ENCODE results near the gene MCTP1.

The MCTP1 gene

DNA sequence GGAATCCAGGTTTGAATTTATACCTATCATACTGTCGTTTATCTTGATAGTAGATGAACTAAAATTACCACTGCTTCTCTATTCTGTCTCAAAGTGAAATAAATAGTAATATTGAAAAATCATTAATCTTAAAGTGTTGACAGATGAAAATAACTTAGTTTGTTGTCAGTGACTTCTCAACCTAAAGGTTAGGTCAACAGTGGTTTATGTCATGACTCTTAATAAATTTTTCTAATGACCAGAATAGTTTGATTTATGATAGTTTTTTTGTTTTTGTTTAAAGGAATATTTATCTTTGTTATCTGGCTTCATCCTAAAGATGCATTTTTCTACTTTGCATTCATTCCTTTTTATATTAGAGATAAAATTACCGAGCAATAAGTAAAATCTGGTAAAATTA is 585.3 kb downstream of the MCTP1 start:
- no peak for ATAC-seq
- no peak for TF ChIP-seq GLIS3 (CRISPR knock-in tag; IDR thresholded peaks at IDR 0.05)
- no peak for TF ChIP-seq PPARA (CRISPR knock-in tag; IDR thresholded peaks at IDR 0.05; ENCODE audit: borderline replicate concordance)

DNA sequence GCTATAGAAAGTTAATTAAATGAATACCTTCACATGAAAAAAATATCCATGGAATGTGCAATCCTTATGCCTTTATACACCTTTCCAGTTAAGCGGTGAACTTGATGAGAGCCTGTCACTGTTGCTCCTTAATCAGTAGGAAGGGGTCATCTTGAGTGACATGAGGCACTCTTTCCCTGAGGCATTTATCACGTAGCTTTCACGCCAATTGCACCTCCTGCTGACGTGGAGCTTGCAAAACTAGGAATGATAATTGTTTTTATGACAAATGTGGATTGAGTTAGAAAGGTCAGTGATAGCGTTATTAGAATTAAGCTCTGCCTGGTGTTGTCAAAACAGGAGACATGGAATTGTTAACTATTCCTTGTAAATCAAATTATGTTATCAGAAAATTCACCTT is 586.7 kb downstream of the MCTP1 start:
- ATAC-seq, result no peak

DNA sequence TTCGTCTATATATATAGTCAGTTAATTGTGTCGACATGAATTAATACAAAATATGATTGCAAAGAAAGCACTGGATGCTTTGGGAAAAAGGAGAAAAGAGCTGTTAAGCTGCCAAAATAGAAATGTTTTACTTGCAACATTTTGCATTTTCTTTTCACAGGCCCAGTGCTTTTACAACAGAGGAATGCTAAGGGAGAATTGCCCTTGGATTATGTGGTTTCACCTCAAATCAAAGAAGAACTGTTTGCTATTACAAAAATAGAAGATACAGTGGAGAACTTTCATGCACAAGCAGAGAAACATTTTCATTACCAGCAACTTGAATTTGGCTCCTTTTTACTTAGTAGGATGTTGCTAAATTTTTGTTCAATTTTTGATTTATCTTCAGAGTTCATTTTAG is 590.2 kb downstream of the MCTP1 start:
- ATAC-seq, result no peak

More for the DNA sequence above, 586.7 kb downstream of the MCTP1 start:
- no peak for TF ChIP-seq RARB (CRISPR knock-in tag; IDR thresholded peaks at IDR 0.05)
- no peak for TF ChIP-seq ARNTL (CRISPR knock-in tag; IDR thresholded peaks at IDR 0.05; ENCODE audit: borderline replicate concordance, low read depth)
- TF ChIP-seq, protein P1, sequence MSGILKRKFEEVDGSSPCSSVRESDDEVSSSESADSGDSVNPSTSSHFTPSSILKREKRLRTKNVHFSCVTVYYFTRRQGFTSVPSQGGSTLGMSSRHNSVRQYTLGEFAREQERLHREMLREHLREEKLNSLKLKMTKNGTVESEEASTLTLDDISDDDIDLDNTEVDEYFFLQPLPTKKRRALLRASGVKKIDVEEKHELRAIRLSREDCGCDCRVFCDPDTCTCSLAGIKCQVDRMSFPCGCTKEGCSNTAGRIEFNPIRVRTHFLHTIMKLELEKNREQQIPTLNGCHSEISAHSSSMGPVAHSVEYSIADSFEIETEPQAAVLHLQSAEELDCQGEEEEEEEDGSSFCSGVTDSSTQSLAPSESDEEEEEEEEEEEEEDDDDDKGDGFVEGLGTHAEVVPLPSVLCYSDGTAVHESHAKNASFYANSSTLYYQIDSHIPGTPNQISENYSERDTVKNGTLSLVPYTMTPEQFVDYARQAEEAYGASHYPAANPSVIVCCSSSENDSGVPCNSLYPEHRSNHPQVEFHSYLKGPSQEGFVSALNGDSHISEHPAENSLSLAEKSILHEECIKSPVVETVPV (CRISPR knock-in tag; IDR thresholded peaks at IDR 0.05), result no peak
- TF ChIP-seq ESRRG (CRISPR knock-in tag; IDR thresholded peaks at IDR 0.05), result no peak

More for the DNA sequence above, 590.2 kb downstream of the MCTP1 start:
- TF ChIP-seq, protein P2, sequence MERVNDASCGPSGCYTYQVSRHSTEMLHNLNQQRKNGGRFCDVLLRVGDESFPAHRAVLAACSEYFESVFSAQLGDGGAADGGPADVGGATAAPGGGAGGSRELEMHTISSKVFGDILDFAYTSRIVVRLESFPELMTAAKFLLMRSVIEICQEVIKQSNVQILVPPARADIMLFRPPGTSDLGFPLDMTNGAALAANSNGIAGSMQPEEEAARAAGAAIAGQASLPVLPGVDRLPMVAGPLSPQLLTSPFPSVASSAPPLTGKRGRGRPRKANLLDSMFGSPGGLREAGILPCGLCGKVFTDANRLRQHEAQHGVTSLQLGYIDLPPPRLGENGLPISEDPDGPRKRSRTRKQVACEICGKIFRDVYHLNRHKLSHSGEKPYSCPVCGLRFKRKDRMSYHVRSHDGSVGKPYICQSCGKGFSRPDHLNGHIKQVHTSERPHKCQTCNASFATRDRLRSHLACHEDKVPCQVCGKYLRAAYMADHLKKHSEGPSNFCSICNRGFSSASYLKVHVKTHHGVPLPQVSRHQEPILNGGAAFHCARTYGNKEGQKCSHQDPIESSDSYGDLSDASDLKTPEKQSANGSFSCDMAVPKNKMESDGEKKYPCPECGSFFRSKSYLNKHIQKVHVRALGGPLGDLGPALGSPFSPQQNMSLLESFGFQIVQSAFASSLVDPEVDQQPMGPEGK (CRISPR knock-in tag; IDR thresholded peaks at IDR 0.05; ENCODE audit: borderline replicate concordance), result no peak
- TF ChIP-seq ISL1 (CRISPR knock-in tag; IDR thresholded peaks at IDR 0.05), result no peak
- no peak for TF ChIP-seq TCF4 (CRISPR knock-in tag; IDR thresholded peaks at IDR 0.05; ENCODE audit: borderline replicate concordance)
- no peak for TF ChIP-seq ZNF8 (CRISPR knock-in tag; IDR thresholded peaks at IDR 0.05)
- no peak for TF ChIP-seq ZFP3 (CRISPR knock-in tag; IDR thresholded peaks at IDR 0.05)
- TF ChIP-seq, protein P3, sequence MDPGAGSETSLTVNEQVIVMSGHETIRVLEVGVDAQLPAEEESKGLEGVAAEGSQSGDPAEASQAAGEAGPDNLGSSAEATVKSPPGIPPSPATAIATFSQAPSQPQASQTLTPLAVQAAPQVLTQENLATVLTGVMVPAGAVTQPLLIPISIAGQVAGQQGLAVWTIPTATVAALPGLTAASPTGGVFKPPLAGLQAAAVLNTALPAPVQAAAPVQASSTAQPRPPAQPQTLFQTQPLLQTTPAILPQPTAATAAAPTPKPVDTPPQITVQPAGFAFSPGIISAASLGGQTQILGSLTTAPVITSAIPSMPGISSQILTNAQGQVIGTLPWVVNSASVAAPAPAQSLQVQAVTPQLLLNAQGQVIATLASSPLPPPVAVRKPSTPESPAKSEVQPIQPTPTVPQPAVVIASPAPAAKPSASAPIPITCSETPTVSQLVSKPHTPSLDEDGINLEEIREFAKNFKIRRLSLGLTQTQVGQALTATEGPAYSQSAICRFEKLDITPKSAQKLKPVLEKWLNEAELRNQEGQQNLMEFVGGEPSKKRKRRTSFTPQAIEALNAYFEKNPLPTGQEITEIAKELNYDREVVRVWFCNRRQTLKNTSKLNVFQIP (CRISPR knock-in tag; IDR thresholded peaks at IDR 0.05; ENCODE audit: borderline replicate concordance, low read depth), result no peak
- TF ChIP-seq ARNTL (CRISPR knock-in tag; IDR thresholded peaks at IDR 0.05; ENCODE audit: borderline replicate concordance, low read depth), result no peak
- TF ChIP-seq, protein P4, sequence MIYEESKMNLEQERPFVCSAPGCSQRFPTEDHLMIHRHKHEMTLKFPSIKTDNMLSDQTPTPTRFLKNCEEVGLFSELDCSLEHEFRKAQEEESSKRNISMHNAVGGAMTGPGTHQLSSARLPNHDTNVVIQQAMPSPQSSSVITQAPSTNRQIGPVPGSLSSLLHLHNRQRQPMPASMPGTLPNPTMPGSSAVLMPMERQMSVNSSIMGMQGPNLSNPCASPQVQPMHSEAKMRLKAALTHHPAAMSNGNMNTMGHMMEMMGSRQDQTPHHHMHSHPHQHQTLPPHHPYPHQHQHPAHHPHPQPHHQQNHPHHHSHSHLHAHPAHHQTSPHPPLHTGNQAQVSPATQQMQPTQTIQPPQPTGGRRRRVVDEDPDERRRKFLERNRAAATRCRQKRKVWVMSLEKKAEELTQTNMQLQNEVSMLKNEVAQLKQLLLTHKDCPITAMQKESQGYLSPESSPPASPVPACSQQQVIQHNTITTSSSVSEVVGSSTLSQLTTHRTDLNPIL (CRISPR knock-in tag; IDR thresholded peaks at IDR 0.05; ENCODE audit: low read depth), result no peak
- no peak for TF ChIP-seq ZNF565 (CRISPR knock-in tag; conservative IDR thresholded peaks at IDR 0.05; ENCODE audit: low read depth)
- TF ChIP-seq, protein P1 (CRISPR knock-in tag; IDR thresholded peaks at IDR 0.05), result no peak
- no peak for TF ChIP-seq ZC3H10 (CRISPR knock-in tag; IDR thresholded peaks at IDR 0.05)
- no peak for TF ChIP-seq ESRRG (CRISPR knock-in tag; IDR thresholded peaks at IDR 0.05)
- no peak for TF ChIP-seq PPARA (CRISPR knock-in tag; IDR thresholded peaks at IDR 0.05; ENCODE audit: borderline replicate concordance)
- TF ChIP-seq GLIS3 (CRISPR knock-in tag; IDR thresholded peaks at IDR 0.05), result no peak
- no peak for TF ChIP-seq ZFP30 (CRISPR knock-in tag; IDR thresholded peaks at IDR 0.05)
- TF ChIP-seq CSDC2 (CRISPR knock-in tag; IDR thresholded peaks at IDR 0.05), result no peak
- TF ChIP-seq OSR1 (CRISPR knock-in tag; IDR thresholded peaks at IDR 0.05), result no peak
- no peak for TF ChIP-seq BACH2 (CRISPR knock-in tag; IDR thresholded peaks at IDR 0.05; ENCODE audit: borderline replicate concordance)
- no peak for TF ChIP-seq RARB (CRISPR knock-in tag; IDR thresholded peaks at IDR 0.05)
- TF ChIP-seq, protein P5, sequence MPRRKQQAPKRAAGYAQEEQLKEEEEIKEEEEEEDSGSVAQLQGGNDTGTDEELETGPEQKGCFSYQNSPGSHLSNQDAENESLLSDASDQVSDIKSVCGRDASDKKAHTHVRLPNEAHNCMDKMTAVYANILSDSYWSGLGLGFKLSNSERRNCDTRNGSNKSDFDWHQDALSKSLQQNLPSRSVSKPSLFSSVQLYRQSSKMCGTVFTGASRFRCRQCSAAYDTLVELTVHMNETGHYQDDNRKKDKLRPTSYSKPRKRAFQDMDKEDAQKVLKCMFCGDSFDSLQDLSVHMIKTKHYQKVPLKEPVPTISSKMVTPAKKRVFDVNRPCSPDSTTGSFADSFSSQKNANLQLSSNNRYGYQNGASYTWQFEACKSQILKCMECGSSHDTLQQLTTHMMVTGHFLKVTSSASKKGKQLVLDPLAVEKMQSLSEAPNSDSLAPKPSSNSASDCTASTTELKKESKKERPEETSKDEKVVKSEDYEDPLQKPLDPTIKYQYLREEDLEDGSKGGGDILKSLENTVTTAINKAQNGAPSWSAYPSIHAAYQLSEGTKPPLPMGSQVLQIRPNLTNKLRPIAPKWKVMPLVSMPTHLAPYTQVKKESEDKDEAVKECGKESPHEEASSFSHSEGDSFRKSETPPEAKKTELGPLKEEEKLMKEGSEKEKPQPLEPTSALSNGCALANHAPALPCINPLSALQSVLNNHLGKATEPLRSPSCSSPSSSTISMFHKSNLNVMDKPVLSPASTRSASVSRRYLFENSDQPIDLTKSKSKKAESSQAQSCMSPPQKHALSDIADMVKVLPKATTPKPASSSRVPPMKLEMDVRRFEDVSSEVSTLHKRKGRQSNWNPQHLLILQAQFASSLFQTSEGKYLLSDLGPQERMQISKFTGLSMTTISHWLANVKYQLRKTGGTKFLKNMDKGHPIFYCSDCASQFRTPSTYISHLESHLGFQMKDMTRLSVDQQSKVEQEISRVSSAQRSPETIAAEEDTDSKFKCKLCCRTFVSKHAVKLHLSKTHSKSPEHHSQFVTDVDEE (CRISPR knock-in tag; IDR thresholded peaks at IDR 0.05), result no peak

Measured in SK-N-SH treated with all-trans-retinoic acid at 6 μM for 48 hours (cell line).